GM18505 (cell line): ENCODE results near the gene KRT76.
"Not testable (repeated sequence)": the region's sequence is repeated elsewhere in the genome, so short reads cannot be mapped to it uniquely, and the experiment has no call there.

Source experiments
- ATAC-seq: cut with Tn5 transposase; IDR thresholded peaks from one replicate; pipeline ENCODE4 v1.9.1; 2021; ENCODE audit not compliant: unreplicated experiment
- POLR2A ChIP-seq: IDR thresholded peaks from 4 replicates; pipeline ENCODE4 v1.6.1; 2011; ENCODE audit warnings: borderline replicate concordance; ENCODE audit not compliant: insufficient read depth, insufficient read length; ENCODE audit errors: extremely low read depth

KRT76 gene

DNA sequence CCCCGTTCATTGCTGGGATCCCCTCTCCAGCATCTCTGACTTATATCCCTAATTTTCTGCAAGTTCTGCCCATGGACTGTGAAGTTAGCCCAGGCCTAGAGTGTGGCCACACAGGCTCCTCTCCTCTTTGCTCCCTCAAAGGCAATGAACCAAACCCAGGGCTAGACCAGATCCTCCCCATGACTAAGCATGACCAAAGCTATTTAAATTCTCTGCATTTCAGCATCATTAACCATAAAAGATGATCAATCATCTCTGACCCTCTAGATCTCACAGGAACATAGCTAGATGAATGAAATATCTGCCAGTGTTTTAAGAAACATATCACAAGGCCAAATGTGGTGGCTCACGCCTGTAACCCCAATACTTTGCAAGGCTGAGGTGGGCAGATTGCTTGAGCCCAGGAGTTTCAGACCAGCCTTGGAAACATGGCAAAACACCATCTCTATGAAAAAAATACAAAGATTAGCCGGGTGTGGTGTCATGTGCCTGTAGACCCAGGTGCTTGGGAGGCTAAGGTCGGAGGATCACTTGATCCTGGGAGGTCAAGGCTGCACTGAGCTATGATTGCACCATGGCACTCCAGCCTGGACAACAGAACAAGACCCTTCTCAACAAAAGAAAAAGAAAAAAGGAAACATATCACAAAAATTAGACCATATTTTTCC lies 21.0 kb upstream of the KRT76 start:
- TF ChIP-seq POLR2A: no peak
- no peak for ATAC-seq

DNA sequence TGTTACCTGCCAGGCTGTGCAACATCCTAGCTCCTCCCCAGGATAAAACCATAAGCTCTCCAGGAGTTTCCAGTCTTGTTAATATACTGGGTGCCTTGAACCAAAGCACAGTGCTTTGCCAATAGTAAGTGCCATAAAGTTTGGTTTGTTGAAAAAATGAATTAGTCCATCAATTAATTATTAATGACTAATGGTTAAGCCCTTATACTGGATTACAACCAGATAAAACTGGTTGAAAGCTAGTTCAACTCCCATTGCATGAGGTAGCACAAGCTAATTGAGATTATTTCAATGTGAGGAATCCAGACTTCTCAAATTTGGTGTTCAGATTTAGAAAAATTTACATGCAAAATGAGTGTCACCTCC lies 20.4 kb upstream of the KRT76 start:
- no peak for TF ChIP-seq POLR2A
- no peak for ATAC-seq

DNA sequence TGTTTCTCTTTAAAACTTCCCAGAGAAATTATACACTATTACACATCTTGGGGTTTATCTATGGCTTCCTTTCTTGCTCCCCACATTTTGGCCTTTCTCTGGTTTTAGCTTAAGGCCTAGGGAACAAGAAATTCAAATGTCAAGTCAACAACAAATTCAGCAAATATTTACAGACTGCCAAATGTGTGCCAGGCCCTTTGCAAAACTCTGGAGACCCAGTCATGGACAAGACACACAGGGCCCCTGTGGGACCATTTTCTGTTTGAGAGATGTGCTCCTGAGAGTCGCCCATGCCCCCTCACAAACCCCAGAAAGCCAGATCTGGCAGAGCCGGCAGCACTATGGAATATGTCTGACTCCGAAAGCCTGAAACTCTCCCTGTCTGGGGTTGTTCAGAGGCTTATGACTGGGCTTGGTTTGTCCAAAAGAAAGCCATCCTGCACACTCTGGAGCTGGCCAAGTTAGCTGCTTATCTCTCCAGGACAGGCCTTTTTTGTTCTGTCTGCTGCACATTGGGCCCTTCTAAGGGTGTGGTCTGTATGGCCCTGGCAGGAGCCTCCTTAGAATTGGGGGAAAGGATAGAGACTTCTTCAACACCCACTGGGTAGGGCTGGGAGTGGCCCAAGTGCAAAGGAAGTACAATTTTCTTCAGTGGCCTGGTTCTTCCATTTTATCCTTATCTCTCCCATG lies 19.8 kb upstream of the KRT76 start:
- no peak for TF ChIP-seq POLR2A
- ATAC-seq: no peak

DNA sequence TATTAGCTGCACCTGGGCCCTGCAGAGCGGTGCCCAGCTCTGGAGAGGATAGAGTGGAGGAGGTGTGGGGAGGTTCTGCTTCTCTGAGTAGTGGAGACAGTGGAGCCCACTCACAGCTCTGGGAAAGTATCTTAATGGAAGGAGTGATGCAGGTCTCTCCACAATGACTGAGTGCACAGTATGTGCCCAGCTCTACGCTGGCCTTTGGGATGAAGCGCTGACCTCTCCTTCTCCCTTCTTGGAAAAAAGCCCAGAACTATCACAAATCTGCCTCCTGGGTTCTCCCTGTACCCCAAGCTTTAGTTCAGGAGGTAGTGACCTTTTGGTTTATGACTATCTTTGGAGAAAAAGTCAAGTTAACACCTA lies 19.3 kb upstream of the KRT76 start:
- ATAC-seq: no peak
- no peak for TF ChIP-seq POLR2A

DNA sequence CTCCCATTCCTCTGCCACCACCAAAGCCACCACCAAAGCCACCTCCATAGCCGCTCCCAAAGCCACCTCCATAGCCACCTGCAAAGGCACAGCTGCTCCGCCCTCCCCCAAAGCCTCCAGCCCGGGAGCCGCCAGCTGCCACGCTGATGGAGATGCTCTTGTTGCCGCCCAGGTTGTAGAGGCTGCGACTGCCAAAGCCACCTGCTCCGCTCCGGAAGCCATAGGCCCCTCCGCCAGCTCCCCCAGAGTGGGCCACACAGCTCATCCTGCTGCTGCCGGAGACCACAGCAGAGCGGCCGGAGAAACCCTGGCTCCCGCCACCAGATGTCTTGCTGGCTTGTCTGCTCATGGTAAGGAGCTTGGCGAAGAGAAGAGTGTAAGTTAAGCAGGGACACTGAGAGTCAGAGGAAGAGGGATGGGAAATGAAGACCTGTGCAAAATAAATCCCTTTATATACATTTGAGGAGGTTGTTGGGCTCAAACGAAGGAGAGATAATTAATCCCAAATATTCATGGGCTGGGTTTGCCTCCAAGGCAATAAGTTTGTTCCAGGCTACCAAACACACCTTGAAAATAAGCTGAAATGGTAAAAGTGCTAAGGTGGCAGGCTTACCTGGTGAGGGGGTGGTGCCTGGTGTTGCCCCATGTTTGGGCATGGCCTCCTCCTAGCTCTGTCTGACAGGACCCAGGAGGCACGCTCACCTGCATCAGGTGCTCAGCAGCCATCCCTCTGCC lies 18.7 kb upstream of the KRT76 start, which contains the start of gene KRT3:
KRT3 (minus strand) TSS at position 424 of the 735 bp plus-strand sequence; CDS start at position 349, 75 bp downstream.
- TF ChIP-seq POLR2A: no peak

DNA sequence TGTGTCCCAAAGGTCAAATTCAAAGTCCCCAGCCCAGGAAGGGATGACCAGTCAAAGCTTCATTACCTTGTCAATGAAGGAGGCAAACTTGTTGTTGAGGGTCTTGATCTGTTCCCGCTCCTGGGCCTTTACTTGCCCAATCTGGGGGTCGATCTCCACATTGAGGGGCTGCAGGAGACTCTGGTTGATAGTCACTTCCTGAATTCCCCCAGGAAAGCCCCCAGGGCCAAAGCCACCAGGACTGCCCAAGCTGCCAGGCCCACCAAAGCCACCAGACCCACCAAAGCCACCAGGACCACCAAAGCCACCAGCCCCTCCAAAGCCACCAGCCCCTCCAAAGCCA lies 18.2 kb upstream of the KRT76 start:
- ATAC-seq: not testable (repeated sequence)

More for the DNA sequence above, 18.7 kb upstream of the KRT76 start, which contains the start of gene KRT3:
- no peak for ATAC-seq

DNA sequence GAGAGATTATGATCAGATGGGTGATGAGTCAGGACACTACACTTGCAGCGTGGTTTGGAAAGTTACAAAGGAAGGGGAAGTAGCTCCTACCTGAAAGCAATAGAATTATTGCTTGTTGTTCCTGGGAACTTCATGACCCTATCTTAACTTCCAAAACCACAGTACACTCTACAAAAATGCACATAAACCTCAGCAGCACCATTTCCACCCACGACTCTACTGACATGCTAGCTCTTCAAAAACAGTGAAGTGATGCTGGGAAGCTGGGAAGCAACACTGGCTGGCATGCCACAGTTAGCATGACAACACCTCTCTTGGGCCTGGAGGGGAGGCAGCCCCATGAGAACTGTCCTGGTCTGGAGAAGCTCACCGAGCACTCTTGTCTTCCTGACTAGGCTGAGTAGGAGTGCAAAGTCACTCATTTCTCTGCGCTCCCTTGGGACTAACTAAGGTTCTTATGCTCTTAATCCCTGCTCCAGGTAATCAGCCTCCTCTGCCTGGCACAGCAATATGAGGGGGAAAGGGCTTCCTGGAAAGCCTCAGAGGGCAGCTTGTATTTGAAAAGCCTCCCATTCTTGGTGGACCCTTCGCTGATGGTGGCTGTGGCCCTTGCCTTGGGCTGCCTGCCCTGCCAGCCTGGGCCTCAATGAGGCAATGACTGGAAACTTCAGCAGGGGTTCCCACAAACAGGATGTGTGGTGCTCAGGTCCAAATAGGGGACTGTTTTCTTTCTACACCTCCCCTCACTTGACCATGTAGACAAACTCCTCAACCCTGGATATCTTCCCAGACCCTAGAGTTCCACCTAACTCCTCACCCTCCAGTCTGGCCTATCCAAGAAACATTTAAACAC lies 17.6 kb upstream of the KRT76 start:
- TF ChIP-seq POLR2A: no peak
- no peak for ATAC-seq

DNA sequence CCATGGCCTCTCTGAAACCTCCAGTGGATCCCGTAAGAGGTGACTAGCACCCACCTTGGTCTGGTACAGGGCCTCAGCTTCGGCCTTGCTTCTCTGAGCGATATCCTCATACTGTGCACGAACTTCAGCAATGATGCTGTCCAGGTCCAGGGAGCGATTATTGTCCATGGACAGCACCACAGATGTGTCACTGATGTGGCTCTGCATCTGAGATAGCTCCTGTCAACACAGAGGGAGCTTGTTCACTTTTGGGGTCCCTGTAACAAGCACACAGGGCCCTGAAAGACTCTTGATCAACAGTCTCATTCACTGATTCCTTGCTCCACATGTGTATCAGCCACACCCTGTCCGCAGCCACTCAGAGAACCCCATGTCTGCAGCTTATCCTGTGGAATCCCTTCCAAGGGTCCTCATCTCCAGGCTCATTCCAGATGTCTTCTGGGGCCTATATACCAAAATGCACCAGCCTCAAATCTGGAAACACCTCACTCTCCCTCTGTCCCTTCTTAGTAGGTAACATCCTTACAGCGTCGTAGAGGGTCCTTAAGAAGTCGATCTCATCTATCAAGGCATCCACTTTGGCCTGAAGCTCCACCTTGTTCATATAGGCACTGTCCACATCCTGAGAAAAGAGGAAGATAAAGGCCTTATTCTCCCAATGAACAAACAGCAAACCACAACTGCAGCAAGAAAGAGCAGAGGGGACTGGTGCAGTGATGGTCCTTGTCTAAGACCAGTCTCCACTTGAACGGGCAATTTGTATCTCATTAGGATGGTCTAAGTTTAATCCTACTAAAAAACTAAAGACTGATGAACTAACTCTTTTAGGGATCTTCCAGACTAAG lies 15.3 kb upstream of the KRT76 start:
- no peak for TF ChIP-seq POLR2A
- no peak for ATAC-seq

DNA sequence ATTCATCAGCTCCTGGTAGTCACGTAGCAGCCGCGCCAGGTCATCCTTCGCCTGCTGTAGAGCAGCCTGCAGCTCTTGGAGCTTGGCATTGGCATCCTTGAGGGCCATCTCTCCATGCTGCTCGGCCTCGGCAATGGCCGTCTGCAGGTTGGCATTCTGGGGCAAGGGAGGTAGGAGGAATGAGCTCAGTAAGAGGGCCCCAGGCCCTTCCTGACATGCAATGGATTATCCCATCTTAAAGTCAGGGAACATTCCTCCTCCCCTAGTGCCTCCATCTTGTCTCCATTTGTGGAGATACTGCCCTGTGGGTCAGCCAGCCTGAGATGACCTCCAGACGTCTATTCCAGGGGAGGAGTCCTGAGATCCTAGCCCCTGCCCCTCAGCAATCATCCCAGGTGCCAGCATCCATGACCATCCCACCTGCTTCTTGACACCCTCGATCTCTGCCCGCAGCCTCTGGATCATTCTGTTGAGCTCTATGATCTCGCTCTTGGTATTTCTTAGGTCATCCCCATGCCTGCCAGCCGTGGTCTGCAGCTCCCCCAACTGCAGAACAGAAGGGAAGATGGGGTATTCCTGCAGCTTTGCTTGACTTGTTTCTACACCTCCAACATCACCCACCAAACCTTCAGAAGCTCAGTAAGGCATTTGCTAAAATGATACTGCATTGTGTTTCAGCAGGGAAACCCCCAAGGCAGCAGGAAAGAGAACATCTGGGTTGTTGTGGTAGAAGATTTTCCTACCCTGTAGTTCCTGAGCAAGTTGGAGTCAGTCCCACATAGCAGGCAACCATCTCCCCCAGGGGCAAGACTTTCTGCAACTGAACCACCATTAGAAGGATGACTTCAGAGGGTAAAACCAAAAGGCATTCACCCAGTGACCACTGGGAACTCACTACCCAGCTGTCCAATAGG lies 14.4 kb upstream of the KRT76 start:
- TF ChIP-seq POLR2A: no peak
- ATAC-seq: no peak

DNA sequence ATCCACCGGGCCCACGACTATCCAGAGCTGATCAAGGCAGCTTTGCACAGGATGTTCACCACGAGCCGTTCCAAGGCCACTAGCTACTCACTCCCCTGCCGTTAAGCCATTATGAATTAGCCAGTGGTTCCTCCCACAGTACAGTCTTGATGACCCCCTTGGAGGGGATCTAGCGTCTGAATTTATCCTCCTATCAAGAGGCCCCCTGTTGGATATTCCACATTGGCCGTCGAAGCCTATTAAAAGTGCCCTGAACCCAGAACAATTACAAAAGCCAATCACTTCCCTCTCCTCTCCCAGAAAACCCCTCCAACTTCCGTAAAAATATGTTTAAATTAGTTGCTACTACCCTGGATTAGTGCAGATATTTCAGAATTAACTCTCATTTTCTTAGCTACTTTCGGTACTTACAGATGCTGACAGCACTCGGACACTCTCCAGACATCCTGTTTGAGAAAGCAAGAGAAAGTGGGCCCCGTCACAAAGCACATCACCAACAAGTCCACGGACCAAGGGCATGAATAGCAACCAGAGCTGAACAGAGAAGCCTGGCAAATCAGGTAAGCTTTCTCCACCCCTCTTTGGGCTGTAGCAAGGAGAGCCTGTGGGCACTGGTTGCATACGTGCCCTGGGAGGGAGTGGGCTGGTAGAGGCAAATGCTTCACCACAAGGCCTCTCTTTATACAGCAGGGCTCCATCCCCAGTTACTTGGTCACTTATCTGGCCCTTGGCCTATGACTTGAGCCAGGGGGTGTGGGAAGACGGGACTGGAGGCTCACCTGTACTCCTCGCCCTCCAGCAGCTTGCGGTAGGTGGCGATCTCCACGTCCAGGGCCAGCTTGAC lies 13.5 kb upstream of the KRT76 start:
- ATAC-seq: no peak
- no peak for TF ChIP-seq POLR2A

DNA sequence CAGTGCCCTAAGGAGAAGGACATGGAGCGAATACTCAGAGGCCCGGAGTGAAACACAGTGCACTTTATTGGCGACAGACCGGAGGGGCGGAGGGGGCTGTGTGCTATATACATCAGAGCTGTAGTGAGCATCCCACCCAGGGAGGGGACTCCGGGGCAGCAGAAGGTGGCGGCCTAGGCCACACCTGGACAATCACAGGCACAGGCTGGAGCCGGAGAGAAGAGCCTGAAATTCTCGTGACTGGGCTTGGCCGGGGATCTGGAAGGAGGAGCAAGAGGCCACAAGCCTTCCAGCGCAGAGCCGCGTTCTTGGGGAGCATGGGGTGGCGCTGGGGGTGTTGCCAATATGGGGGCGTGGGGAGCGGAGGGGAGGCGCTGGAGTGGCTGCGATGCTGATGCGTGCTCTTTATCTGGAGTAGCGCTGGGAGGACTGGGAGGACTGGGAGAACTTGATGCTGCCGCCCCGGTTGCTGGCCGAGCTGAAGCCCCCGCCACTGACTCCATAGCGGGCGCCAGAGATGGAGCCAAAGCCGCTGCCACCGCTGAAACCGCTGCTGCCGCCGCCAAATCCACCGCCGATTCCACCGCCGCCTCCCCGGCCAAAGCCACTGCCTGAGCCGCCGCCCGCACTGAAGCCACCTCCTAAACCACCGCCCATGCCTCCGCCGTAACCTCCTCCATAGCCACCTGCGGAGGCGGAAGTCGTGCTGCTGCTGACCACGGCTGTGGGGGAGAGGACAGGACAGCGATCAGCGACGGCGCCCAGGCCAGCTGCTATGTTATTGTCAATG lies 12.7 kb upstream of the KRT76 start:
- no peak for ATAC-seq
- TF ChIP-seq POLR2A: no peak
